Limb (tissue), 2 donors: ENCODE results near the gene PODXL2.

Source experiments
- DNase-seq, 2 donors: peaks; one replicate each; pipeline ENCODE4 v3.0.0-alpha.2; 2016; ENCODE audit errors: extremely low spot score in 2 of 2

PODXL2 gene

DNA sequence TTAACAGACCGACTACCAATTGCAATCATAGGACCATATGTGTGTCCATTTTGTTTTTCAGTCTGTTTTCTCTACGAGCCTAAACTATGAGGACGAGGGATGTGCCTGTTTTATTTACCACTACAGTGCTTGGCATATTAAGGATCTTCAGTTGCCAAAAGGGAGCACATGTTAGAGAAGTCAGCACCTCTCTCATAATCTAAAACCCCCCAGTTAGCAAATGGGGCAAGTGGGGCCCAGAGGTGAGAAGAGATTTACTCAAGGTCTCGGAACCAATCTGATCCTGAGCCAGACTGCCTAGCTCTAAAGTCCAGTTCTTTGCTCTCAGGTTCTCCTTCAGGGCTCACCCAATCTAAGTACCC lies 578 bp upstream of the PODXL2 start:
- DNase-seq: no peak

DNA sequence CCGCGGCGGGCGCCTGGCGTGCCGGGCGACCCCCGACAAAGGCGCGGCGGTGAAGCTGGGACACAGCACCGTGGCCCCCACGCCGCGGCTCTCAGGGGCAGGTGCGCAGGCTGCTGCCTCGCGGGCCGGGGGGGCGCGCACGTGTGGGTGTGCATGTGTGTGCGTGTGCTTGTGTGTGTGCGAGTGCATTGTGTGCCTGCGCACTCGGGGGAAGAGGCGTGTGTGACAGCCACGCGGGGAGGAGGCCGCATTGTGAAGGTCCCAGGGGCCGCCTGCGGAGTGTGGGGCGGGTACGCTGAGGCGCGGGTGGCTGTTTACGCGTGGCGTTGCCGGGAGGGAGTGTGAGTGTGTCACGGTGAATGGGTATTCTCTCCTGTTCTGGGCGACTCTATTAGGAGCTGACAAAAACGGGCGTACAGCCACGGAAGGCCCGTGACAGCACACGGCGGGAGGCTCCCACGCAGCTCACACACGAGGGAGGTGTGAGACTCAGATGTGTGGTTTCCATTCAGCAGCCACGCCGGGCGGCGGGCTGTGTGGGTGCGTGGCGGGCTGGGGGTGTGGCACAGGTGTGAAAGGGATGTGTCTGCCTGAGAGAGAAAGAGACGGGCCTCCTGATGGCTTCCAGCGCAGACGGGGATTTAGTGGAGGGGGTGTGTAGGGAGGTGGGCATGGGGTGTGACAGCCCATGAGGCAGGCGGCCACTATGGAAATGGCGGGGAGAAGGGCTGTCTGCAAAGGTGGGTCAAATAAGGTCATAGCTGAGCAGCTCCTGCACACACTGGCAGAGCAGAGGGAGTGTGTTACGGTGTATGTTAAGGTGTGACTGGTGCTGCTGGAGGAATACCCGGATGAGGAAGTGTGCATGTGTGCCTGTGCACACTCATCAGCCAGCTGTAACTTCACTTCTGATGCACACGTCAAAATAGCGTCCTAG lies 750 bp downstream of the PODXL2 start:
- peak in 1 of 2 donors; percentile 68 for DNase-seq

GRCh38 chr3:127630811-127631714 lies 2.1 kb downstream of the PODXL2 start:
- DNase-seq: no peak

DNA sequence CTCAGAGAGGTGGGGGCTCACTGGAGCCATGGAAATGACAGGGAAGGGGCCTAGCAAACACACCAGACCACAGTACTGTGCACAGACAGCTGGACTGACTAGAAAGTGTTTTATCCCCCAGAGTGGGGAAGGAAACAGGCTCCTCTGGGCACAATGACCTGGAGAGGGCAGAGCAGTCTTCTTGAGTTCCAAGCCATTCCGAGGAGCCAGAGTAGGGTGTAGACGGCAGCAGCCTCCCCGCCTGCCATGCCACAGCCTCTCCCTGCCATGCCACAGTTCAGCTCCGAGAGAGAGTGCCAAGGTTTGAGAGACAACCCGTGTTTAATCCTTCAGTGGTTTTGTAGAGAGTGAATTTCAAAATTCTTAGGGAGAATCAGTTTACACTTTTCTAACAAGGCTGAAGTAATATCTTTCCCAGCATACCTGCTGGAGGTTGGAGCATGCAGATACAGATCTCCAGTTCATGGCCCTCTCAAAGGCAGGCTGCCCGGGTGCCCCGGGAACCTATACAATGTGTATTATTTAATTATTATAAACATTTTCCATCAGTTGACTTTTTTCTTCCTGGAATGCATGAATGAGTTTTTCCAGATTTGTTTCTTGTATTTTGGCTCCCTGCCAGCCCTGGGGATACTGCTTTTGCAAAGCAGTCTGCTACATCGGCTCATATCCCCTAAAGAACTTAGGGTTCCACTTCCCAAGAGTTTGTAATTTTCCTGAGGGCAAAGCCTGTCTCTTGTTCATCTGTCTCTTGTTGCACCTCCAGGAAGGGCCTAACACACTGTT lies 3.2 kb downstream of the PODXL2 start:
- peak; percentile 49 to 60 for DNase-seq

- no peak for DNase-seq
Observed at GRCh38 chr3:127634653-127635052, 5.7 kb downstream of the PODXL2 start.

DNA sequence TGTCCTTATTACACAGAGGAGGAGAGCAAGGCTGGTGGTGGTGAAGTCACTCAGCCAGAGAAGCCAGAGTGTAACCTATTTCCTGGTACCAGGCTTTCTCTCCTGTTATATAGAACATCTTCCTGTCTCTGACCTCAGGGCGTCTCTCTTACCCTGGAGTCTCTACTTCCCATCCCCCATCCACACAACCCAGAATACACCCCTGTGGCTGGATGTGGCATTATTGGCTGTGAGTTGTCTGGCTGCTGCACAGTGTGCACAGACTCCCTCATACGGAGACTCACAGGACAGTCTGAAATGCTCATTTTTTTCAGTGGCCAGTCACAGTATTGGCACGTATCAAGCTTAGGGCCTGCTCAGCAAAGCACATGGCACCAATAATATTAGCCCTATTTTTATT lies 8.6 kb downstream of the PODXL2 start:
- DNase-seq: no peak

- DNase-seq: no peak
Observed at GRCh38 chr3:127637971-127638370, 9.0 kb downstream of the PODXL2 start.

GRCh38 chr3:127639173-127640041 lies 10.4 kb downstream of the PODXL2 start:
- no peak for DNase-seq

- no peak for DNase-seq
Observed at GRCh38 chr3:127640042-127640355, 11.0 kb downstream of the PODXL2 start.

DNA sequence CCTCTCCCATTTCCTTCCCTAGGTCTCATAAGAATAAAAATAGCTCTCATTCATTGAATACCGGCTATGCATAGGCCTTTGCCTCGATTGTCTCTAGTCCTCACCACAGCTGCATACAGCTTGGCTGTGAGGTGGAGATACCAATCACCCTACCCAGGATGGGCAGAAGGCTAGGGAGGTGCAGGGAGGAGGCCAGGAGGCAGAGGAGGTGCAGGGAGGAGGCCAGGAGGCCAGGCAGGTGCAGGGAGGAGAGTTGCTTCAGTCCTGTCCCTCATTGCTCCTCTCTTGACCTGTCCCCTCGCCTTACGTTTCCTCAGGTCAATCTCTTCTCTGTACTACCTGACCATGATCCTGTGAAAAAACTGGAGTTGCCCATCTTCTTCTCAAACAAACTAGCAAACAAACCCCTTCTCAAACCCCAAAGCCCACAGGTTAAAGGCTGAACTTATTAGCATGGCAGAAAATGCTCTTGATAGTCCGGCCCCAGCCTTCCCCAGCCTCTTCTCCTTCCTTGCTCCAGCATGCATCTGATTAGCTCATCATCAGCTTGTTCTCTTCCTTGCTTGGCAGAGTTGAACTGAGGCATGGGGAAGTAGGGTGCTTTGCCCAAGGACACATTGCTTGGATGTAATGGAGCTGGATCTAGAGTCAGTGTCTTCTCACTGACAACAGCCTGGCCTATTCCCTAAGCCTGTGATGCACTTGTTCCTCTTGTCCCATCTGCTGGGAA lies 15.8 kb downstream of the PODXL2 start:
- no peak for DNase-seq

- DNase-seq: no peak
Observed at GRCh38 chr3:127645371-127646015, 16.5 kb downstream of the PODXL2 start.

GRCh38 chr3:127646501-127647046 lies 17.6 kb downstream of the PODXL2 start:
- no peak for DNase-seq

GRCh38 chr3:127647166-127647844 lies 18.3 kb downstream of the PODXL2 start:
- no peak for DNase-seq

GRCh38 chr3:127647845-127648204 lies 18.8 kb downstream of the PODXL2 start:
- no peak for DNase-seq

DNA sequence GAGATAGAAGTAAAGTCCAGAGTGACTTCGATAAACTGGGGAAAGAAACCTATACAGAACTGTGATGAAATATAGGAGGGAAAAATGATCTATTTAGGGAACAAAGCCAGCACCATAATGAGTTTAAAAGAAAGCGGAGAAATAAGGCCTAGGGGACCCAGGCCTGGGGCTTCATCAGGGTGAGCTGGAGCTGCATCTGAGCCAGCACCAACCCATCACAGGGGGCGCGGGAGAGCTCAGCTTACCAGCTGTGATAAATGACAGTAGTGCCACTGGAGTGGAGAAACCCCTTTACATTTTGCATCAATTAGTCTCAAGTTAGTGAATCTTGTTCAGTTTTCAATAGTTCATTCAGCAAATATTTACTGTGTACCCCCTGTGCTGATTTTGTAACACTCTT lies 21.3 kb downstream of the PODXL2 start:
- DNase-seq: no peak

GRCh38 chr3:127651516-127652172 lies 22.7 kb downstream of the PODXL2 start:
- no peak for DNase-seq

- DNase-seq: peak; percentile 68 to 75
Observed at GRCh38 chr3:127652246-127652995, 23.4 kb downstream of the PODXL2 start.
